Chondrocyte (in vitro differentiated cells): ENCODE measurements around the gene PCCA. TPM values are rescaled to one million over a fixed set of nuclear protein-coding genes. Genes with fewer than 3 reads are reported as not detected.
"Not testable (repeated sequence)": the region's sequence is repeated elsewhere in the genome, so short reads cannot be mapped to it uniquely, and the experiment has no call there.

Source experiments
- DNase-seq: peaks from one replicate; pipeline ENCODE4 v3.0.0; 2021; ENCODE audit warnings: mixed read lengths, low spot score
- H3K27ac Mint-ChIP-seq: one replicate; pipeline ENCODE4 v1.8.0; 2021; ENCODE audit warnings: mild to moderate bottlenecking, moderate library complexity, mixed read lengths; ENCODE audit not compliant: unreplicated experiment
- H3K27me3 Mint-ChIP-seq: 2 replicates; pipeline ENCODE4 v1.8.0; 2021; ENCODE audit warnings: low read depth, mixed read lengths
- H3K36me3 Mint-ChIP-seq: 2 replicates; pipeline ENCODE4 v1.8.0; 2021; ENCODE audit warnings: low read depth, mixed read lengths
- H3K4me1 Mint-ChIP-seq: 2 replicates; pipeline ENCODE4 v1.8.0; 2021; ENCODE audit warnings: low read depth, mild to moderate bottlenecking, mixed read lengths
- H3K4me3 Mint-ChIP-seq: one replicate; pipeline ENCODE4 v1.8.0; 2021; ENCODE audit warnings: mild to moderate bottlenecking, moderate library complexity, mixed read lengths; ENCODE audit not compliant: unreplicated experiment
- H3K9me3 Mint-ChIP-seq: 2 replicates; pipeline ENCODE4 v1.8.0; 2021; ENCODE audit warnings: low read depth, mixed read lengths
- total RNA-seq: library from RNA; stranded (reverse); gene quantifications from 3 replicates; pipeline ENCODE4 v1.2.1, GENCODE V29; 2021
- TF ChIP-seq, protein P1 (sequence below): fragments of 200-600 bp; sonication (generic); IDR thresholded peaks from 2 replicates; pipeline ENCODE4 v1.5.0; 2021; ENCODE audit warnings: antibody characterized with exemption, mild to moderate bottlenecking, moderate library complexity

The PCCA gene
- total RNA-seq, 1 donor from 2014 or later: 15.1 TPM

GRCh38 chr13:100382785-100383184 lies 293.9 kb downstream of the PCCA start:
- H3K4me1 Mint-ChIP-seq: peaks cover 27% of the 10 kb centered on the region
- H3K27me3 Mint-ChIP-seq: no peaks in the 10 kb centered on the region
- H3K9me3 Mint-ChIP-seq: peaks cover 27% of the 10 kb centered on the region
- TF ChIP-seq, protein P1, sequence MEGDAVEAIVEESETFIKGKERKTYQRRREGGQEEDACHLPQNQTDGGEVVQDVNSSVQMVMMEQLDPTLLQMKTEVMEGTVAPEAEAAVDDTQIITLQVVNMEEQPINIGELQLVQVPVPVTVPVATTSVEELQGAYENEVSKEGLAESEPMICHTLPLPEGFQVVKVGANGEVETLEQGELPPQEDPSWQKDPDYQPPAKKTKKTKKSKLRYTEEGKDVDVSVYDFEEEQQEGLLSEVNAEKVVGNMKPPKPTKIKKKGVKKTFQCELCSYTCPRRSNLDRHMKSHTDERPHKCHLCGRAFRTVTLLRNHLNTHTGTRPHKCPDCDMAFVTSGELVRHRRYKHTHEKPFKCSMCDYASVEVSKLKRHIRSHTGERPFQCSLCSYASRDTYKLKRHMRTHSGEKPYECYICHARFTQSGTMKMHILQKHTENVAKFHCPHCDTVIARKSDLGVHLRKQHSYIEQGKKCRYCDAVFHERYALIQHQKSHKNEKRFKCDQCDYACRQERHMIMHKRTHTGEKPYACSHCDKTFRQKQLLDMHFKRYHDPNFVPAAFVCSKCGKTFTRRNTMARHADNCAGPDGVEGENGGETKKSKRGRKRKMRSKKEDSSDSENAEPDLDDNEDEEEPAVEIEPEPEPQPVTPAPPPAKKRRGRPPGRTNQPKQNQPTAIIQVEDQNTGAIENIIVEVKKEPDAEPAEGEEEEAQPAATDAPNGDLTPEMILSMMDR: no peak
- peaks cover 23% of the 10 kb centered on the region for H3K36me3 Mint-ChIP-seq
- no peak for DNase-seq
- no peak overlapping the region for H3K4me3 Mint-ChIP-seq
- H3K27ac Mint-ChIP-seq: peak overlapping the region; percentile 32

DNA sequence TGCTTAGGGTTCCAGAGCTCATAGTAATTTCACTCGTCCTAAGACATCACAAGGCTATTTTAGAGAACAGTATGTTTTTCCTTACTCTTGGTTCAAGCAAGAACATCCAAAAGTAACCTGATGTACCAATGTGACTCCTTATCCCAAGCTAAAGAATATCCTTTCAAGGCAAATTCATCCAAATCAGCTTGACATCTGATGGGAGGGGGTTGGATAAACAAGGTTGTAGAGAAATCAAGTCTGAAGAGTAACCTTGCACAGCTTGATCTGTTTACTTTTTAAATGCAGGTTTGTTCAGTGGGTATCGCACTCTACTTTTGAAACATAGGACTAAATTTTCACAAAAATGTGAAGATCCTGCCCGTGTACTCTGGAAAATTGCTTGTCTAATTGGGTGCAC lies 298.5 kb downstream of the PCCA start:
- TF ChIP-seq, protein P1: no peak
- H3K4me3 Mint-ChIP-seq: no peak overlapping the region
- H3K36me3 Mint-ChIP-seq: peaks cover 3% of the 10 kb centered on the region
- no peak overlapping the region for H3K27ac Mint-ChIP-seq
- DNase-seq: no peak
- H3K4me1 Mint-ChIP-seq: peaks cover 29% of the 10 kb centered on the region
- peaks cover 4% of the 10 kb centered on the region for H3K9me3 Mint-ChIP-seq
- no peaks in the 10 kb centered on the region for H3K27me3 Mint-ChIP-seq

DNA sequence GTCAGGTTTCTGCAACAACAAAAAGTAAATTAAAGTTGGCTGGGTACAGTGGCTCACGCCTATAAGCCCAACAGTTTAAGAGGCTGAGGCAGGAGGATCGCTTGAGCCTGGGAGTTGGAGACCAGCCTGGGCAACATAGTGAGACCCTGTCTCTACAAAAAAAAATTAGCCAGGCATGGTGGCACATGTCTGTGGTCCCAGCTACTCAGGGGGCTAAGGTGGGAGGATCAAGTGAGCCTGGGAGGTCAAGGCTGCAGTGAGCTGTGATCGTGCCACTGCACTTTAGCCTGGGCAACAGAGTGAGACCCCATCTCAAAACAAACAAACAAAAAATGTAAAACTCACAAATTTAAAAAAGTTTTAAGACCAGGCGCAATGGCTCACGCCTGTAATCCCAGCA lies 299.3 kb downstream of the PCCA start:
- peaks cover 29% of the 10 kb centered on the region for H3K4me1 Mint-ChIP-seq
- not testable (repeated sequence) for H3K9me3 Mint-ChIP-seq, DNase-seq, H3K27ac Mint-ChIP-seq, H3K27me3 Mint-ChIP-seq, H3K36me3 Mint-ChIP-seq, H3K4me3 Mint-ChIP-seq

DNA sequence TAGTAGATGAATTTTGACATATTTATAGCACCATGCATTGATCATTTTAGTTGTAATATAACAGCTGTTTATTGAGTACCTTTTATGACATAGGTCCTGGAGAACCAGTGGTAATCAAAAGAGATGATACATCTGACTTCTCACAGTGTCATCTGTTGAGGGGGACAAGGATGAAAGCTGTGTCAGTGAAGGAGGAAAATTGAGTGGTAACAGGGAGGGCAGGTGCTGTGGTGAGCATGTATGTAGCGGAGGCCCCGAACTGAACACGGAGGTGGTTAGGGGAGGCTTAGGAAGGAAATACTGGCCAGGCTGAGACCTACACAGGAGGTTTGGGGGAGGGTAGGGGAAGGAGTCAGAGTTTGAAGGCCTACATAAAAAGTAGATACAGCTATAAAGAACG lies 300.0 kb downstream of the PCCA start:
- H3K4me3 Mint-ChIP-seq: no peak overlapping the region

DNA sequence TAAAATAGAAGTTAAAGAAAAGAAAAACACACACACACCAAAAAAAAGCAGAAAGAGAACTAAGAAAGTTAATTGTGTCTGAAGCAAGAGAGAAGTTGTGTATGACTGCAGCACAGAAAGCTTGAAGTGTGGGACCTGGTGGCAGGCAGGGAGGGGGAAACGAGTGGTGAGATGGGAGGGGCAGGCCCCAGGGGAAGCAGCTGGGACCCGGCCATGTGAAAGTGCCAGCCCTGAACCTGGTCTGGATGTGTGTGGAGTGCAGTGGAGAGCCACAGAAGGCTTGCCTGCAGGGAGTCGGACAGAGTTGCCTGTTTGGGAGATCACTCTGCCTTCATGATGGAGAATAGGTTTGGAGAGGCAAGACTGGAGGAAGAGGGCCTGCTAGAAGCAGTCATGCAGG lies 300.7 kb downstream of the PCCA start:
- Mint-ChIP-seq H3K4me3 (no peak overlapping the region), H3K36me3 (peaks cover 3% of the 10 kb centered on the region), H3K4me1 (peaks cover 36% of the 10 kb centered on the region), H3K27ac (no peak overlapping the region), H3K27me3 (no peaks in the 10 kb centered on the region), H3K9me3 (no peaks in the 10 kb centered on the region)
- DNase-seq: no peak
- TF ChIP-seq, protein P1: no peak

More for the DNA sequence above, 300.0 kb downstream of the PCCA start:
- no peaks in the 10 kb centered on the region for H3K9me3 Mint-ChIP-seq
- DNase-seq: no peak
- no peak overlapping the region for H3K27ac Mint-ChIP-seq
- H3K27me3 Mint-ChIP-seq: no peaks in the 10 kb centered on the region
- TF ChIP-seq, protein P1: no peak
- peaks cover 29% of the 10 kb centered on the region for H3K4me1 Mint-ChIP-seq
- peaks cover 3% of the 10 kb centered on the region for H3K36me3 Mint-ChIP-seq
